Muscle of leg (tissue), 11 donors: ENCODE data around the gene FITM1. TPM values are rescaled to one million over a fixed set of nuclear protein-coding genes. Genes with fewer than 3 reads are reported as not detected.
A peak's percentile ranks its signal among the peaks of the same experiment; 100 is the strongest.
"Not testable (repeated sequence)": the region's sequence is repeated elsewhere in the genome, so short reads cannot be mapped to it uniquely, and the experiment has no call there.

Experiments
- DNase-seq: peaks from one replicate; pipeline ENCODE4 v3.0.0; 2013
- H3K27ac ChIP-seq: one replicate; pipeline ENCODE4 v1.5.1; 2013; ENCODE audit warnings: mild to moderate bottlenecking, low read length, control low read depth
- H3K27me3 ChIP-seq: one replicate; pipeline ENCODE4 v1.6.1; 2013; ENCODE audit warnings: low read length; ENCODE audit not compliant: control insufficient read depth, insufficient read depth
- H3K36me3 ChIP-seq: one replicate; pipeline ENCODE4 v1.6.1; 2013; ENCODE audit warnings: low read length; ENCODE audit not compliant: control insufficient read depth, insufficient read depth
- H3K4me1 ChIP-seq: one replicate; pipeline ENCODE4 v1.6.1; 2013; ENCODE audit warnings: low read length; ENCODE audit not compliant: control insufficient read depth, insufficient read depth
- H3K4me3 ChIP-seq: one replicate; pipeline ENCODE4 v1.5.1; 2013; ENCODE audit warnings: low read length, control low read depth
- H3K9me3 ChIP-seq: replicated peaks from 2 replicates; pipeline ENCODE4 v1.6.1; 2013; ENCODE audit warnings: low read depth, low read length; ENCODE audit not compliant: control insufficient read depth
- WGBS: methylation state at CpG from one replicate; pipeline ENCODE4 v1.1.5; 2013; ENCODE audit warnings: missing lambda C conversion rate; ENCODE audit not compliant: insufficient coverage; 5-methylcytosine and 5-hydroxymethylcytosine counted together
- polyA plus RNA-seq, 8 donors: library from polyadenylated mRNA; unstranded; fragments of 120-200 nt; gene quantifications; one replicate each; pipeline versions ENCODE4 v1.2.1 to v1.2.3, GENCODE V29; 2013; ENCODE audit warnings: inconsistent platforms in 1 of 8, low replicate concordance in 1 of 8; ENCODE audit not compliant: insufficient read length in 8 of 8, insufficient read depth in 1 of 8
- total RNA-seq: library from RNA; stranded (reverse); fragments of 120-200 nt; gene quantifications from one replicate; pipeline ENCODE4 v1.2.4, GENCODE V29; 2013

The FITM1 gene
- total and polyA plus RNA-seq, 9 donors, result 80.7 to 170 (median 127) TPM

- not testable (repeated sequence) for H3K36me3 ChIP-seq
- 90% methylated on average over 6 of the region's 8 CpGs for WGBS
These were observed 24.7 kb upstream of the FITM1 start for GRCh38 chr14:24105609-24106239.

GRCh38 chr14:24106672-24107271 is 23.7 kb upstream of the FITM1 start:
- H3K4me3 ChIP-seq, result no peak overlapping the region
- WGBS, result no CpG with 5 or more reads among the region's 4 CpGs
- H3K27ac ChIP-seq, result no peak overlapping the region
- H3K36me3 ChIP-seq, result peaks cover 7% of the 10 kb centered on the region
- no peaks in the 10 kb centered on the region for H3K9me3 ChIP-seq
- H3K27me3 ChIP-seq, result no peaks in the 10 kb centered on the region
- DNase-seq, result no peak
- peaks cover 3% of the 10 kb centered on the region for H3K4me1 ChIP-seq

More at GRCh38 chr14:24105609-24106239, 24.7 kb upstream of the FITM1 start:
- not testable (repeated sequence) for H3K27me3 ChIP-seq, DNase-seq, H3K4me1 ChIP-seq, H3K9me3 ChIP-seq, H3K4me3 ChIP-seq, H3K27ac ChIP-seq

- Histone ChIP-seq H3K27me3 (no peaks in the 10 kb centered on the region), H3K9me3 (no peaks in the 10 kb centered on the region)
- WGBS, result 100% methylated on average over 1 of the region's 5 CpGs
These were observed 22.1 kb upstream of the FITM1 start for GRCh38 chr14:24108336-24108874.

GRCh38 chr14:24110060-24110459 is 20.4 kb upstream of the FITM1 start:
- no peak for DNase-seq
- 87% methylated on average over 3 of the region's 9 CpGs for WGBS
- no peaks in the 10 kb centered on the region for H3K36me3 ChIP-seq
- H3K4me3 ChIP-seq, result no peak overlapping the region
- H3K27me3 ChIP-seq, result no peaks in the 10 kb centered on the region
- H3K4me1 ChIP-seq, result peaks cover 11% of the 10 kb centered on the region
- no peaks in the 10 kb centered on the region for H3K9me3 ChIP-seq
- no peak overlapping the region for H3K27ac ChIP-seq

More at GRCh38 chr14:24108336-24108874, 22.1 kb upstream of the FITM1 start:
- Histone ChIP-seq H3K4me1 (peaks cover 4% of the 10 kb centered on the region), H3K36me3 (peaks cover 4% of the 10 kb centered on the region), H3K4me3 (no peak overlapping the region), H3K27ac (peak overlapping the region; percentile 3)
- no peak for DNase-seq

GRCh38 chr14:24110523-24110922 is 19.9 kb upstream of the FITM1 start:
- H3K9me3 ChIP-seq, result no peaks in the 10 kb centered on the region
- WGBS, result no CpG with 5 or more reads among the region's 1 CpG
- H3K27ac ChIP-seq, result no peak overlapping the region

GRCh38 chr14:24113379-24113800 is 17.1 kb upstream of the FITM1 start:
- WGBS, result 7% methylated on average over 8 of the region's 15 CpGs
- peaks cover 24% of the 10 kb centered on the region for H3K36me3 ChIP-seq
- DNase-seq, result no peak
- no peaks in the 10 kb centered on the region for H3K27me3 ChIP-seq
- H3K4me1 ChIP-seq, result peaks cover 23% of the 10 kb centered on the region
- peak overlapping the region; percentile 79 for H3K4me3 ChIP-seq
- H3K27ac ChIP-seq, result peak overlapping the region; percentile 99
- H3K9me3 ChIP-seq, result no peaks in the 10 kb centered on the region

More at GRCh38 chr14:24110523-24110922, 19.9 kb upstream of the FITM1 start:
- Histone ChIP-seq H3K27me3 (no peaks in the 10 kb centered on the region), H3K36me3 (no peaks in the 10 kb centered on the region), H3K4me1 (peaks cover 14% of the 10 kb centered on the region), H3K4me3 (no peak overlapping the region)
- no peak for DNase-seq

- H3K4me3 ChIP-seq, result peak overlapping the region; percentile 79
- no peaks in the 10 kb centered on the region for H3K9me3 ChIP-seq
- peaks cover 30% of the 10 kb centered on the region for H3K36me3 ChIP-seq
- peak; percentile 95 for DNase-seq
- no peaks in the 10 kb centered on the region for H3K27me3 ChIP-seq
- under 1% methylated on average over 41 of the region's 42 CpGs for WGBS
- peak overlapping the region; percentile 99 for H3K27ac ChIP-seq
- H3K4me1 ChIP-seq, result peaks cover 20% of the 10 kb centered on the region
These were observed 16.5 kb upstream of the FITM1 start for GRCh38 chr14:24113801-24114531.

GRCh38 chr14:24114532-24115421 is 15.7 kb upstream of the FITM1 start, which contains the start of the genes DCAF11 and NRL:
Gene DCAF11 (plus strand): TSS chr14:24114777. CDS start chr14:24115595, 818 bp downstream.
Gene NRL (minus strand): TSS chr14:24114949. CDS start chr14:24082848, 32,101 bp downstream.
- Histone ChIP-seq H3K4me1 (peaks cover 20% of the 10 kb centered on the region), H3K27me3 (no peaks in the 10 kb centered on the region)
- 0% methylated on average over 35 of the region's 65 CpGs for WGBS

GRCh38 chr14:24115422-24116127 is 14.9 kb upstream of the FITM1 start:
- peaks cover 43% of the 10 kb centered on the region for H3K36me3 ChIP-seq
- H3K27ac ChIP-seq, result peak overlapping the region; percentile 99
- H3K4me3 ChIP-seq, result peak overlapping the region; percentile 79
- H3K4me1 ChIP-seq, result peaks cover 20% of the 10 kb centered on the region
- WGBS, result 13% methylated on average over 3 of the region's 14 CpGs
- H3K27me3 ChIP-seq, result no peaks in the 10 kb centered on the region
- DNase-seq, result no peak
- H3K9me3 ChIP-seq, result no peaks in the 10 kb centered on the region

More at GRCh38 chr14:24114532-24115421, 15.7 kb upstream of the FITM1 start, which contains the start of the genes DCAF11 and NRL:
- Histone ChIP-seq H3K36me3 (peaks cover 38% of the 10 kb centered on the region), H3K27ac (peak within 1 kb of the TSS; percentile 99), H3K9me3 (no peaks in the 10 kb centered on the region), H3K4me3 (peak within 1 kb of the TSS; percentile 79)
- peak; percentile 100 for DNase-seq
